ENCODE measurements around the gene TACC2.

GRCh38 chr10:122280156-122280555 lies 291.2 kb downstream of the TACC2 start:
- TF ChIP-seq CTCF (conservative IDR thresholded peaks at IDR 0.05; ENCODE audit: low read depth in 2 of 2) (no peak), POLR2AphosphoS5 (IDR thresholded peaks at IDR 0.05; ENCODE audit: low read depth) (no peak), EZH2 (IDR thresholded peaks at IDR 0.05; ENCODE audit: low read depth, unreplicated experiment) (no peak), REST (IDR thresholded peaks at IDR 0.05; ENCODE audit: unreplicated experiment) (no peak), EZH2phosphoT487 (IDR thresholded peaks at IDR 0.05; ENCODE audit: unreplicated experiment) (no peak), CREB1 (CRISPR knock-in tag; IDR thresholded peaks at IDR 0.05; ENCODE audit: low read depth) (no peak), ZNF114 (CRISPR knock-in tag; IDR thresholded peaks at IDR 0.05) (no peak), JUNB (IDR thresholded peaks at IDR 0.05; ENCODE audit: unreplicated experiment) (no peak), ETS1 (IDR thresholded peaks at IDR 0.05) (no peak)
